Measurements from ENCODE around the gene CTDNEP1.

CTDNEP1 gene

GRCh38 chr17:7280519-7281073 is 29.1 kb upstream of the CTDNEP1 start:
- peak; percentile 70 to 74 for DNase-seq (ENCODE audit: low read depth in 2 of 2)

GRCh38 chr17:7279448-7279847 is 27.9 kb upstream of the CTDNEP1 start:
- DNase-seq (ENCODE audit: low read depth in 2 of 2) = no peak

- no peak for DNase-seq (ENCODE audit: low read depth in 2 of 2)
Measured at GRCh38 chr17:7266784-7267183, 15.2 kb upstream of the CTDNEP1 start.

- no peak for DNase-seq (ENCODE audit: low read depth in 2 of 2)
Measured at GRCh38 chr17:7263801-7264078, 12.2 kb upstream of the CTDNEP1 start.

- no peak for DNase-seq (ENCODE audit: low read depth in 2 of 2)
Measured at GRCh38 chr17:7262935-7263800, 11.6 kb upstream of the CTDNEP1 start.

- DNase-seq (ENCODE audit: low read depth in 2 of 2) = no peak
Measured at GRCh38 chr17:7262192-7262934, 10.8 kb upstream of the CTDNEP1 start, which contains the start of gene CLDN7. CLDN7 (minus strand) TSS chr17:7262478; CDS start chr17:7262043, 435 bp downstream.

GRCh38 chr17:7261379-7262191 is 10.1 kb upstream of the CTDNEP1 start:
- DNase-seq (ENCODE audit: low read depth in 2 of 2) = no peak

- DNase-seq (ENCODE audit: low read depth in 2 of 2) = no peak
Measured at GRCh38 chr17:7260651-7261378, 9.3 kb upstream of the CTDNEP1 start.

- DNase-seq (ENCODE audit: low read depth in 2 of 2) = no peak
Measured at GRCh38 chr17:7260151-7260550, 8.6 kb upstream of the CTDNEP1 start.

GRCh38 chr17:7259555-7259889 is 8.0 kb upstream of the CTDNEP1 start:
- DNase-seq (ENCODE audit: low read depth in 2 of 2) = no peak

GRCh38 chr17:7258731-7259554 is 7.4 kb upstream of the CTDNEP1 start:
- DNase-seq (ENCODE audit: low read depth in 2 of 2) = no peak

GRCh38 chr17:7256766-7257456 is 5.4 kb upstream of the CTDNEP1 start:
- no peak for DNase-seq (ENCODE audit: low read depth in 2 of 2)

- no peak for DNase-seq (ENCODE audit: low read depth in 2 of 2)
Measured at GRCh38 chr17:7254511-7254910, 3.0 kb upstream of the CTDNEP1 start.

GRCh38 chr17:7253082-7253481 is 1.5 kb upstream of the CTDNEP1 start:
- DNase-seq (ENCODE audit: low read depth in 2 of 2) = no peak

- peak; percentile 68 to 75 for DNase-seq (ENCODE audit: low read depth in 2 of 2)
Measured at GRCh38 chr17:7252176-7253043, 876 bp upstream of the CTDNEP1 start, which contains the start of gene ELP5. ELP5 (plus strand) TSS chr17:7252215; CDS start chr17:7252551, 336 bp downstream.

GRCh38 chr17:7250695-7251627 is 573 bp downstream of the CTDNEP1 start:
- DNase-seq (ENCODE audit: low read depth in 2 of 2) = no peak

GRCh38 chr17:7249830-7250229 is 1.7 kb downstream of the CTDNEP1 start:
- no peak for DNase-seq (ENCODE audit: low read depth in 2 of 2)

GRCh38 chr17:7249214-7249613 is 2.3 kb downstream of the CTDNEP1 start:
- DNase-seq (ENCODE audit: low read depth in 2 of 2) = no peak
